A673 (cell line): ENCODE results near the gene NR1H4. TPM values are rescaled to one million over a fixed set of nuclear protein-coding genes. Genes with fewer than 3 reads are reported as not detected.
"Not testable (repeated sequence)": the region's sequence is repeated elsewhere in the genome, so short reads cannot be mapped to it uniquely, and the experiment has no call there.

Source experiments
- BruUV-seq: library from RNA; stranded (reverse); fragments of 400-500 nt; replicated peaks from 2 replicates; lab custom pipeline; 2021; lab: Mats Ljungman, UMichigan
- CTCF ChIA-PET: fragments of 300-600 bp; sonication (Branson Sonifier 250); formaldehyde crosslinking; loops from one replicate; lab custom pipeline; 2022; ENCODE audit warnings: antibody characterized with exemption; lab: Charles Lee
- POLR2A ChIA-PET: fragments of 300-600 bp; sonication (Branson Sonifier 250); formaldehyde crosslinking; loops from one replicate; lab custom pipeline; 2022; ENCODE audit warnings: antibody characterized with exemption; ENCODE audit not compliant: low non-redundant PET; lab: Charles Lee
- DNase-seq: peaks from one replicate; pipeline ENCODE4 v3.0.0-alpha.2; 2015; ENCODE audit warnings: low spot score
- H3K27ac ChIP-seq: fragments of 200-600 bp; sonication (generic); 2 replicates; pipeline ENCODE4 v1.5.1; 2016; ENCODE audit warnings: mixed run types, low read depth, mild to moderate bottlenecking, mixed read lengths, antibody characterized with exemption, low read length; ENCODE audit not compliant: poor library complexity, severe bottlenecking
- H3K27me3 ChIP-seq: fragments of 200-600 bp; sonication (generic); replicated peaks from 2 replicates; pipeline ENCODE4 v1.6.1; 2017; ENCODE audit warnings: mixed run types, low read depth, mild to moderate bottlenecking, mixed read lengths, antibody characterized with exemption, low read length; ENCODE audit not compliant: insufficient read depth, poor library complexity
- H3K36me3 ChIP-seq: fragments of 200-600 bp; sonication (generic); 2 replicates; pipeline ENCODE4 v1.6.1; 2016; ENCODE audit warnings: mixed run types, mild to moderate bottlenecking, mixed read lengths, antibody characterized with exemption, low read length; ENCODE audit not compliant: insufficient read depth, poor library complexity, severe bottlenecking
- H3K4me1 ChIP-seq: fragments of 200-600 bp; sonication (generic); 2 replicates; pipeline ENCODE4 v1.6.1; 2017; ENCODE audit warnings: mixed run types, mild to moderate bottlenecking, mixed read lengths, antibody characterized with exemption, low read length; ENCODE audit not compliant: insufficient read depth, poor library complexity, severe bottlenecking
- H3K4me3 ChIP-seq: fragments of 200-600 bp; sonication (generic); 2 replicates; pipeline ENCODE4 v1.5.1; 2016; ENCODE audit warnings: low read depth, mixed run types, mild to moderate bottlenecking, mixed read lengths, low read length; ENCODE audit not compliant: poor library complexity, severe bottlenecking
- H3K9me3 ChIP-seq: fragments of 200-600 bp; sonication (generic); 2 replicates; pipeline ENCODE4 v1.6.1; 2016; ENCODE audit warnings: mixed run types, low read depth, mild to moderate bottlenecking, mixed read lengths, antibody characterized with exemption, low read length; ENCODE audit not compliant: poor library complexity, severe bottlenecking
- EZH2 ChIP-seq: fragments of 200-600 bp; sonication (generic); IDR thresholded peaks from 2 replicates; pipeline ENCODE4 v1.6.1; 2017; ENCODE audit warnings: borderline replicate concordance, low read depth, mild to moderate bottlenecking, mixed read lengths, antibody characterized with exemption, low read length; ENCODE audit not compliant: poor library complexity, severe bottlenecking
- intact Hi-C: fragments of 100-400 bp; cut with micrococcal nuclease; formaldehyde crosslinking; loops from one replicate; pipeline ENCODE4 v1.10.0; 2022; ENCODE audit not compliant: unreplicated experiment
- total RNA-seq: library from RNA; stranded (reverse); gene quantifications from 2 replicates; pipeline ENCODE4 v1.2.3, GENCODE V29; 2021
- TF ChIP-seq, protein P1 (sequence below): fragments of 300-800, 200-600 bp; sonication (generic); conservative IDR thresholded peaks from 2 replicates; pipeline ENCODE4 v1.5.1; 2017; ENCODE audit warnings: low read depth, mild to moderate bottlenecking, antibody characterized with exemption, low read length, moderate library complexity, mixed read lengths

NR1H4 gene
- total RNA-seq, 1 experiment from 2014 or later = not detected

DNA sequence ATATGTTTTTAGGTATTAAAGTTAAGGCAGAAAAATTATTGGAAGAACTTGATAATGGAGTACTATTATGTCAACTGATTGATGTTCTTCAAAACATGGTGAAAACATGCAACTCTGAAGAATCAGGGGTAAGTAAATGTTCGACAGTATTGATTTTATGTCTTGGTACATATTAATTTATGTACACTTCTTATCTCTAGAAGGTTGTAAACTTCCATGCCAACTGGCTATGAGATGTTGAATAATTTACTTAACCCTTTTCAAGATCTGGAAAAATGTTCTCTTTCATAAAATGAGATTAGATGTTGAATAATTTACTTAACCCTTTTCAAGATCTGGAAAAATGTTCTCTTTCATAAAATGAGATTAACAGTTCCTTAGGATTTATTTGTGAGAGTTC, 128.0 kb downstream of the NR1H4 start:
- POLR2A ChIA-PET = no interaction called here
- intact Hi-C loops = no loop called here
- no peaks in the 10 kb centered on the region for H3K4me1 ChIP-seq
- H3K27me3 ChIP-seq = no peaks in the 10 kb centered on the region
- CTCF ChIA-PET = no interaction called here
- no TSS peak for BruUV-seq
- no peaks in the 10 kb centered on the region for H3K9me3 ChIP-seq
- no peak for DNase-seq
- no peak overlapping the region for H3K27ac ChIP-seq
- TF ChIP-seq, protein P1, sequence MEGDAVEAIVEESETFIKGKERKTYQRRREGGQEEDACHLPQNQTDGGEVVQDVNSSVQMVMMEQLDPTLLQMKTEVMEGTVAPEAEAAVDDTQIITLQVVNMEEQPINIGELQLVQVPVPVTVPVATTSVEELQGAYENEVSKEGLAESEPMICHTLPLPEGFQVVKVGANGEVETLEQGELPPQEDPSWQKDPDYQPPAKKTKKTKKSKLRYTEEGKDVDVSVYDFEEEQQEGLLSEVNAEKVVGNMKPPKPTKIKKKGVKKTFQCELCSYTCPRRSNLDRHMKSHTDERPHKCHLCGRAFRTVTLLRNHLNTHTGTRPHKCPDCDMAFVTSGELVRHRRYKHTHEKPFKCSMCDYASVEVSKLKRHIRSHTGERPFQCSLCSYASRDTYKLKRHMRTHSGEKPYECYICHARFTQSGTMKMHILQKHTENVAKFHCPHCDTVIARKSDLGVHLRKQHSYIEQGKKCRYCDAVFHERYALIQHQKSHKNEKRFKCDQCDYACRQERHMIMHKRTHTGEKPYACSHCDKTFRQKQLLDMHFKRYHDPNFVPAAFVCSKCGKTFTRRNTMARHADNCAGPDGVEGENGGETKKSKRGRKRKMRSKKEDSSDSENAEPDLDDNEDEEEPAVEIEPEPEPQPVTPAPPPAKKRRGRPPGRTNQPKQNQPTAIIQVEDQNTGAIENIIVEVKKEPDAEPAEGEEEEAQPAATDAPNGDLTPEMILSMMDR = no peak
- TF ChIP-seq EZH2 = no peak
- no peak overlapping the region for H3K4me3 ChIP-seq
- no peaks in the 10 kb centered on the region for H3K36me3 ChIP-seq

DNA sequence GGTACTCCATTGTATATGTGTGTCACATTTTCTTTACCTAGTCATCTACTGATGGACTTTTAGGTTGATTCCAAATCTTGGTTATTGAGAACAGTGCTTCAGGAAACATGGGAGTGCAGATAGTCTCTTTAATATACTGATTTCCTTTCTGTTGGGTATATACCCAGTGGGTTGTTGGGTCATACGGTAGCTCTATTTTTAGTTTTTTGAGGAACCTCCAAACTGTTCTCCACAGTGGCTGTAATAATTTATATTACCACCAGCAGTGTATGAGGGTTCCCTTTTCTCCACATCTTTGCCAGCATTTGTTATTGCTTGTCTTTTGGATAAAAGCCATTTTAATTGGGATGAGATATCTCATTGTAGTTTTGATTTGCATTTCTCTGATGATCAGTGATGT, 129.3 kb downstream of the NR1H4 start:
- H3K27me3 ChIP-seq, intact Hi-C loops, CTCF ChIA-PET, H3K4me1 ChIP-seq, POLR2A ChIA-PET, BruUV-seq, H3K4me3 ChIP-seq, DNase-seq, H3K27ac ChIP-seq, H3K9me3 ChIP-seq, H3K36me3 ChIP-seq: not testable (repeated sequence)

DNA sequence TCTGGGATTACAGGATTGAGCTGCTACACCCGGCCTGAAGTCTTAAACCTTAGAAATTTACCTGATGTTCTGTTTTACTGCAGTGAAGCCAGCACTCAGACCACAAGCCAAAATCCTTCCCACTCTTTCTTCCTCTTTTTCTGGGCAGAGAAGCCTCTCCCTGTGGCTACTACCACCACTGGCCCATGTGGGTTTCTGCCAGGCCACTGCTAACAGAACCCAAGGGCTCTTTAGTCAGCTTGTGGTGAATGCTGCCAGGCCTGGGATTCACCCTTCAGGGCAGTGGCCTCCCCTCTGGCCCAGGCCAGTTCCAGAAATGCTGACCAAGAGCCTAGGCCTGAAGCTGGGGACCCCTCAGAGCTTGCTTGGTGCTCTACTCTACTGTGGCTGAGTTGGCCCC, 135.1 kb downstream of the NR1H4 start:
- Histone ChIP-seq H3K4me3 (no peak overlapping the region), H3K27me3 (no peaks in the 10 kb centered on the region), H3K36me3 (peaks cover 15% of the 10 kb centered on the region), H3K9me3 (no peaks in the 10 kb centered on the region), H3K27ac (no peak overlapping the region), H3K4me1 (no peaks in the 10 kb centered on the region)
- ChIA-PET POLR2A (no interaction called here), CTCF (no interaction called here)
- DNase-seq = no peak
- BruUV-seq = no TSS peak
- intact Hi-C loops = no loop called here
- TF ChIP-seq, protein P1 = no peak
- TF ChIP-seq EZH2 = no peak

DNA sequence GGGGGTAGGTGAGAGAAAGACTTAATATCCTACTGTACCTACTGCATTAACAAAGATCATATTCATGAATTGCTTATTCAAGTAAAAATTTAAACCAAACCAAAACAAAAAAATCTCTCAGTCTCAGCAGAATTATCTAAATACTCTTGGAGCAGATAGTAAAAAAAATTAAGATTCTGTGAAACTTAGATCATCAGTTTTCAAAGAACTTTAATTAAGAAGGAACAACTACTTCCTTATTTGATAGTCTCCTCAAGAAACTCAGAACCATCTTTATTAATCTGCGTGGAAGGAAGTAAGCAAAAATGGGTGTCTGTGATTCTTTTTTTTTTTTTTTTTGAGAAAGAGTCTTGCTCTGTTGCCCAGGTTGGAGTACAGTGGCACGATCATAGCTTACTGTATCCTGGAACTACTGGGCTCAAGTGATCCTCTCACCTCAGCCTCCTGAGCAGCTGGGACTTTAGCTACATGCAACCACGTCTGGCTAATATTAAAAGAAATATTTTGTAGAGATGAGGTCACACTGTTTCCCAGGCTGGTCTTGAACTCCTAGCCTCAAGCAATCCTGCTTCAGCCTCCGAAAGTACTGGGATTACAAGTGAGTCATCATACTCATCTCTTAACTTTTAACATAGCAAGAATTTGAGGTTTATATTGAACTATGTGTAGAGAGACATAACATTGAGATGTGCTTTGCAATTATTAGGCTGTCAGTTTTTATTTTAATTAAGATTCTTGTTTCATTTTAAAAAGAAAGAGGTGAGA, 137.2 kb downstream of the NR1H4 start:
- no TSS peak for BruUV-seq
- TF ChIP-seq, protein P1 = no peak
- TF ChIP-seq EZH2 = no peak
- no peak overlapping the region for H3K27ac ChIP-seq
- no peak for DNase-seq
- ChIA-PET CTCF (no interaction called here), POLR2A (interaction anchor here (0.6 kb wide), 1 partner anchor 9 kb away, joined by 8 read pairs; no protein-coding TSS in a partner anchor)
- no peak overlapping the region for H3K4me3 ChIP-seq
- intact Hi-C loops = no loop called here
- H3K9me3 ChIP-seq = no peaks in the 10 kb centered on the region
- H3K4me1 ChIP-seq = no peaks in the 10 kb centered on the region
- H3K36me3 ChIP-seq = peaks cover 22% of the 10 kb centered on the region
- no peaks in the 10 kb centered on the region for H3K27me3 ChIP-seq
